HG02840 (cell line): ENCODE data around the gene CCDC12.

ENCODE experiments used
- ATAC-seq: cut with Tn5 transposase; IDR thresholded peaks from one replicate; pipeline ENCODE4 v1.9.1; 2021; ENCODE audit warnings: mild to moderate bottlenecking, moderate library complexity, moderate number of reproducible peaks; ENCODE audit not compliant: unreplicated experiment, low FRiP score

The CCDC12 gene

DNA sequence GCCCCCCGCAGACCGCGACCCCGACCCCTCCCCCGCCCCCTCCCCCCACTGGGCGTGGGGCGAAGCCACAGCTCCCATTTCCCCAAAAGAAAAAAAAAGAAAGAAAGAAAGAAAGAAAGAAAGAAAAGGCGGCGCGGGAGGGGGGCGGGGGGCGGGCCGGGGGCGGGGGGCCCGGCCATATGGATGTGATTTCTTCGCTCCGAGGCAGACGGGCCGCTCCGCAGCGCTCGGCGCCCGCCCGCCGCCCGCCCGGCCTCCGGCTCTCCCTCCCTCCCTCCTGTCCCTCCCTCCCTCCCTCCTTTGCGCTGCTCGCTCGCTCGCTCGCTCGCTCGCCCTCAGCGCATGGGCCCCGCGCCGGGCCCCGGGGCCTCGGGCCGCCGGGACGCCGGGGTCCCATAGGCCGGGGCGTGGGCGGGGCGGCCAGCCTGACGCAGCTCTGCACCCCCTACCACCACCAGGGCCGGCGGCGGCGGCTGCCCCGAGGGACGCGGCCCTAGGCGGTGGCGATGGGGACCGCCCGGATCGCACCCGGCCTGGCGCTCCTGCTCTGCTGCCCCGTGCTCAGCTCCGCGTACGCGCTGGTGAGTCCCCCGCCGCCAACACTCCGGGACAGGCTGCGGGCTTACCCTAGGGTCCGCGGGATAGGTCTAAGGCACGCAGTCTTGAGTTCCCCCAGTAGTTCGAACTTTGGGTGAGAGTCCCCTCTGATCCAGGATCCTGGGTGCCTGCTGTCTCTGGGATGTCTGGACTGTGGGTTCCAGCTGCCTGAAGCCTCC, 93.3 kb downstream of the CCDC12 start:
- no peak for ATAC-seq

DNA sequence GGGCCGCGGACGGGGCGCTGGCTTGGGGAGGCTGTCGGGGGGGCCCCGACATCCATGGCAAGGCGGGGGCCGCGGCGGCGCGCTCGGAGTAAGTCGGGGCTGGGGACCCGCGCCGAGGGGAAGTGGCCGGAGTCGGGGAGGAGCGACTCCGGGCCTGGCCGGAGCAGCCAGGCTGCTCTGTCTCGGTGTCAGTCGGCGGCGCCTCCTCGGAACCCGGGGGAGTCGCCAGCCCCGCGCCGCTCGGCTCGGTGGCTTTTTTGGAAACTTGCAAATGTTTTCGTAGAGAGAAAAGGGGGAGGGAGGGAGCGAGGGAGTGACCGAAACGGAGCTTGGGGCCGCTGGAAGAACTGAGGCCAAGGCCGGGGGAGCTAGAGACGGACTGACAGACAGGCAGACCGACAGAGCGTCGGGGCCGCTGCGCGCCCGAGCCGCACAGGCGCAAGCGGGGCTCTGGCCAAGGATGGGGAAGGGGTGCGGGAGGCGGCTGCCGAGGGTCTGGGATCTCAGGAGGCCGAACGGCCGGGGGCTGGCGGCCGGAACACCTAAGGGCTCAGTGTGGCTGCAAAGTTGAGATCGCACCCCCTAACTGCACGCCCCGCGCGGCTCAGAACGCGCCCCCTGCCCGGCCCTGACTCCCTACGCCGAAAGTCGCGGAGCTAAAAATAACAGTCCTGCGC, 94.0 kb downstream of the CCDC12 start:
- ATAC-seq, result no peak

DNA sequence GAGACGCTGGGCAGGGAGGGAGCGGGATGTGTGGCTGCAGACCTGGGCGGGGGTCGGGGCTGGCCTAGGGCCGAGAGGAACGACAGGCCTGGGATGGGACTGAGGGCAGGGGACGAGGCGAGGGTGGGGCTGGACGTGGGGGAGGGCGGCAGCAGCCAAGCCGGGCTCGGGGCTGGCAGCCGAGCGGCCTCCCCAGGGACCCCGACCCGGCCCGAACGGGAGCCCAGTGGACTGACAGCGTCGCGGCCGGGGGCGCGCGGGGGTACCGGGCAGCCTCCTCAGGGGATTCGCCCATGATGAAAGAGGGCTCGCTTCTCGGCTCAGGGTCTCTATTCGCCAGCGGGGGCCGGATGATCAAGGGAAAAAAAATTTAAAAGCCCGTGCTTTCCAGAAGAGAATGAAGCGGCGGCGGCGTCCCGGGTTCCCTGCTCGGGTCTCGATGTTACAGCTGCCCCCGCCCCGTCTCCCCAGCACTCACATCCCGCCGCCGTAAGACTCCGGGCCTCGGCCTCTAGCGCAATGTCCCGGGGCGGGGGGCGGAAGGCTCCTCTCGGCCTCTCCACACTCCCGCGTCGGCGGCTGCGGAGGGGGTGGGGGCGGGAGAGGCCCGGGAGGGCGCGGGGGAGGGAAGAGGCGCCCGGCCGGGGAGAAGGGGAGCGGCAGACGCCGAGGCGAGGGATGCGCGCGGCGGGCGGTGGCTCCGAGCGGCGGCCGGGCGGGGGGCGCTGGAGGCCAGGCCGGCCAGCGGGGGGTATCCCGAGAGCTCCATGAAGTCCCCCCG, 94.8 kb downstream of the CCDC12 start:
- ATAC-seq, result no peak

DNA sequence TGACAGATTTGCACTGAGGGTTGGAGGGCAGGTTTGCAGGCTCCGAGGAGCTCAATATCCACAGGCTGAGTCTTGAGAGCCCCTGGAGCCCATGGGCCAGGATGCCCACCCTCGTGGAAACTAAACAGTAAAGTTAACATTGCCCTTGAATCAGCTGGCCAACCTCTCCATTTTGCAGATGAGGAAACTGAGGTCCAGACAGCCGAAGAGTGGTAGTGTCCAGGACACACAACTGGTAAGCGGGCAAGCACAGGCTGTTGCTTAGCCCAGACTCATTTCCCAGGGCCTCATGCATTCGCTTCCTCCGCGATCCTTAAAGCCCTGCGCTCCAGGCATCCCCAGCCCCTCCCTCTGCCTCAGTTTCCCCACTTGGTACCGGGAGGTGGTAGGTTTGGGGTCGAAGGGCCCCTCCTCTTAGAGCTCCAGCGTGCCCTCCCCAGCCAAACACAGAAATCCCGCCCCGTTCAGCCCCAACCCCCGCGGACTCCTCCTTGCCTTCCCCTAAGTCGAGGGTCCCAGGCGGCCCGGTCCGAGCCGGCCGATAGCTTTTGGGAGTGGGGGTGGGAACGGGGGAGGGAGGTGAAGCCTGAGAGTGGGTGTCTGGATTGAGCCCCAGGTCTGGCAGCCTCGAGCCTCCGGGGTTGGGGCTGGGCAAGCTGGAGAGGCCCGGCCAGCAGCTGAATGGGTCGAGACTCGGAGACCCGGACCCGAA, 95.5 kb downstream of the CCDC12 start:
- no peak for ATAC-seq

DNA sequence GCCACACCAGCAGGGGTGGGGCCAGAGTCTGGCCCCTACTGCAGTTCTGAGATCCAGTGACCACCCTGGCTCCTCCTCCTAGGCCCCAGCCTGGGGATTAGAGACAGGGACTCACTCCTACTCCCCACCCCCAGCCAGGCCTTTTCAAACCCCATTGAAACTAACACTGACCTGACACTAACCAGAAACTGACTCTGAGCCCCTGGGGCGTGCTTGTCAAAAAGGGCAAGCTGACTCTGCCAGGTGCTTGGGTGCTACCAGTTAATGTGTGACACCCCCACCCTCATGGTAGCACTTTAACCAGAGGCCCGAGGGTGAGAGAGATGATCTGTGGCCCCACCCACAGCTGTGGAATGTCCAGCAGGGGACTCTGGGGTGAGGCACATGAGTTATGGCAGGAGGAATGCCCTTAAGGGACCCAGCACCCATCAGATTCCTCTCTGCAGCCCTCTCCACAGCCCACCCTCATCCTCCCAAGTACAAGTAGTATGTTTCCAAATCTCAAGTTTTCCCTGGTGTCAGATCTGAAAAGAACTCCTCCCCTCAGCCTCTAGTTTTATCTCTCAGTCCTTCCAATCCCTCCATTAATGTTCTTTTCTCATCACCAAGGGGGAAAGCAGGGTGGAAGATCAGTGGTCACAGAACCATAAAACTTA, 97.6 kb downstream of the CCDC12 start:
- ATAC-seq, result no peak

DNA sequence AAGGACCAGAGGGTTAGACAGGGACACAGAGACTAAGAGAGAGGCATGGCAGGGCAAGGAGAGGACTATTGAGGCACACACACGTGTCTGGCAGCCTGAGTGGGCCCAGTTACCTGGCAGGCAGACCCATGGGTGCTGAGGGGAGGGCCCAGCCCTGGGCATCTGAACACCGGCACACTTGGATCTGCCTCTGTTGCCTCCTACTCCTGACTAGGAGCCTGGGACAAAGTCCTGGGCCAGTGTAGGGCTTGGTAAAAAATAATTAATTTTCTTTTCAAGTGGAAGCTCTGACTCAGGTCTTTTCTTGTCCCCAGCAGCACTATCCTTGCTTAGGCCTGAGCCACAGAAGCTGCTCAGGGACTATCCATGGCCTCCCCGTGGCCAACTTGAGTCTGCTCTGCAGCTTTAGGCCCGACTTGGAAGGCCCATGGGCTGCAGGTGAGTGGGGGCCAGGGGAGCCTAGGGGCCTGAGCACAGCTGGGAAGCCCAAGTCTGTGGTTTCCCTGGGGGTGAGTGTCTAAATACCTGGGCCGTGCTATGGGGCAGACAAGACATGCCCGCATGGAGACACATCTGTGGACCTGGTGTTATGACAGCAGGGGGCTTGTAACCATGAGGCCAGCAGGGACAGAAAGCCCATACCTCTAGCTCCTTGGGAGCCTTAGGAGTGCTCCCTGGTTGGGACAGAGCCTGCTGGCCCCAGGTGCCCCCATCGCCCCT, 99.0 kb downstream of the CCDC12 start, which contains the start of gene PTH1R:
TSS of gene PTH1R (plus strand) at position 316 of the 720 bp plus-strand sequence. CDS start 5,839 bp downstream, outside the sequence.
- ATAC-seq, result no peak

DNA sequence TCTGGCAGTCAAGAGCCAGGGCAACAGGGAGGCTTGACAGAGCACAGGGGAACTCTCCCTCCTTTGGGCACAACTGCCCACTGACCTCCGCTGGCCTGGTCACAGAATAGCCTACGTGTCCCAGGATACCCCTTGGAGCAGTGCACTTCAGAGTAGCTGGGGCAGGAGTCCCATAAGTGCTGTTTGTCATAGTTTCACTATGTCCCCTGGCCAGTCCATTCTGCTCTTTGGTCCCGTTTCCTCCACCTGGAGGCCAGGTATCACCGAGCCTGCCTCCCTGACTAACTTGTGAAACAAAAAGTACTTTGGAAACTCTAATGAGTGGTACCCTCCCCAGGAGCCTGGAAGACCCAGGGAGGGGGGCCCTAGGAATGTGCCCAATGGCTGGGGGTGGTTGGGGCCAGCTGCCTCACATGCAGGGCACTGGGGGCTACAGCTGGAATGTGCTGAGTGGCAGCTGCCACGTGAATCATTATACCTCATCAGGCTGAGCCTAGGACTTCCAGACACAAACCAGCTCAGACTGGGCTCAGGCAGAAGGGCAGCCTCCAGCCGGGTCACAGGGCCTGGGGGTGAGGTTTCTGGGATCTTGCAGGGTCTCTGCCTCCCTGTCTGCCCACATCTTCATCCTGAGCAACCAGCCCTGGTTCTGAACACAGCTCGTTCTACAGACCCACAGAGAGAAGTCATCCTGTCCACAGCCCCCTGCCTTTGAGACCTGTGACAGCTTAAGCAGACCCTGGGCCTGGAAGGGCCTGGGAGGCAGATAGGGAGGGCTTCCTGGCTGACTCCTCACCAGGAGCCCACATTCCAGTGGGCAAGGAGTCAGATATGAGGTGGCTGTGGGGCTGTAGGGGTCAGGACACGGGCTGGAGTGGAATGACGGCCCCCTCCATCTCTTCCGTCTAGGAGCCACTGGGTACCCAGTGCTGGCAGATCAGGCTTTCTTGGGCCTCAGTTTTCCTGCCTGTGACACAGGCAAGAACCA, 99.9 kb downstream of the CCDC12 start:
- no peak for ATAC-seq

DNA sequence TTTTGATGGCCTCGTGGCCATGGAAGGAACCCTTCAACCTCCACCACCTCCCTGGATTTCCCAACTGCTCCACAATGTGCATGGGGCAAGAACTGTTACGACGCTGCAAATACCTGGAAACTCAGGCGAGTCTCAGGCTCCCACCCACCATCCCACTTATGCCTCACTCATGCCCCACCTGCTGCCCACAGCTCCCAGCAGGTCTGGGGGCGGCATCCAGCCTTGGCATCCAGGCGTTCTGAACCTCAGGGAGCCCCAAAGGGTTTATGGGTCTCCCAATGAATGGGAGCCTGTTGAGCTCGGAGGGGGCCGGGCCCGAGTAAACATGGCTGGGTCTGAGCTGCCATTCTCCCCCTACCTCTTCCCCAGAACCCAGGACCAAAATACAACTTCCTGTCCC, 101.0 kb downstream of the CCDC12 start:
- no peak for ATAC-seq

DNA sequence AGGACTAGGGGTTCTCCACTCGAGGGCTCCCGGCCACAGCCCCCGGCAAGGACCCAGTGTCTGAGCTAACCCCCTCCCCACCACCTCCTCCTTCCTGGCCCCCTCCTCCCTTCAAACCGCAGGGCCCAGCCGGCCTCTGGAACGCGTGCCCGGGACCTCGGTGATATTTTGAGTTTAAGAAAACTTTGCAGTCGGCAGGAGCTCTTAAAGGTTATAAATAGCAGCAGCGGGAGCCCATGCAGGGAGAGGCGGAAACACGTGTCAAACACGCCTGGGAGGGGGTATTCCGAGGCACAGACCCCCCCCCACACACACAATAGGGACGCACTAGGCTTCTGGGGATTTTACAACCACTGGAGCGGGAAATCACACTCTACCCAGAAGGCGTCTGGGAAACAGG, 102.1 kb downstream of the CCDC12 start:
- ATAC-seq, result no peak

DNA sequence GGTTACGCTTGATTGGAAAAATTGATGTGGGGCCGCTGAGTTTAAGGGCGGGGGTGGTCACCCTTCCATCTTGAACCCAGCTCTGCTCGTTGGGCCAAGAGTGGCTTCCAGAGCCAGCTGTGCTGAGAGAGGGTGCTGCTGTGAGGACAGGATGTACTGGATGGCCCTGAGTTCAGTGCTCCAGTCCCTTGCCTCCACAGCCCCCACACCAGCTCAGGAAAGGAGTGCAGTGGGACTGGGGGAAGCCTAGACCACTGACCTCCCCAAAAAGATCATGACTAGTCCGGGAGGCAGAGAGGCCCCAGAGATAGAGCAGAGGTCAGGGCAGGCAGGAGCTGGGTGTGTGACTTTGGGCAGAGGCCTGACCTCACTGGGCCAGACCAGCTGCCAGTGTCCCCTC, 103.0 kb downstream of the CCDC12 start:
- no peak for ATAC-seq
